ENCODE measurements around the gene MRO.

DNA sequence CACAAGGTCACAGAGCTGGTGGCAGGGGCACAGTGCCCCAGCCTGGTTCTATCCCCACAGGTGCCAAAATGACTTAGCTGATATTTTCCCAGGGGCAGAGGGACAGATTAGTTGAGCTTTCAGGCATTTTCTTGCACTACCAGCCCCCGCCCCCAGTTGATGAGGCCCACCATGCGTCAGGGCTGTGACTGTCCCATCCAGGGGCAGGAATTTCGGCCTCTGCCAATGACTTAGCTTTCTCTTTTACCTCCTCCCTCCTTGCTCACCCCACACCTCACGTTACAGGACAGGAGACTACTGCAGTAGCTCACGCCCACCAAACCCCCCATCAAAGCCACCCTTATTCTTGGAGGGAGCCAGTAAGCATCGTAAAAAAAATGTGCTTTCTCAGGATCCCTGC lies 31.5 kb downstream of the MRO start:
- TF ChIP-seq, protein P1, sequence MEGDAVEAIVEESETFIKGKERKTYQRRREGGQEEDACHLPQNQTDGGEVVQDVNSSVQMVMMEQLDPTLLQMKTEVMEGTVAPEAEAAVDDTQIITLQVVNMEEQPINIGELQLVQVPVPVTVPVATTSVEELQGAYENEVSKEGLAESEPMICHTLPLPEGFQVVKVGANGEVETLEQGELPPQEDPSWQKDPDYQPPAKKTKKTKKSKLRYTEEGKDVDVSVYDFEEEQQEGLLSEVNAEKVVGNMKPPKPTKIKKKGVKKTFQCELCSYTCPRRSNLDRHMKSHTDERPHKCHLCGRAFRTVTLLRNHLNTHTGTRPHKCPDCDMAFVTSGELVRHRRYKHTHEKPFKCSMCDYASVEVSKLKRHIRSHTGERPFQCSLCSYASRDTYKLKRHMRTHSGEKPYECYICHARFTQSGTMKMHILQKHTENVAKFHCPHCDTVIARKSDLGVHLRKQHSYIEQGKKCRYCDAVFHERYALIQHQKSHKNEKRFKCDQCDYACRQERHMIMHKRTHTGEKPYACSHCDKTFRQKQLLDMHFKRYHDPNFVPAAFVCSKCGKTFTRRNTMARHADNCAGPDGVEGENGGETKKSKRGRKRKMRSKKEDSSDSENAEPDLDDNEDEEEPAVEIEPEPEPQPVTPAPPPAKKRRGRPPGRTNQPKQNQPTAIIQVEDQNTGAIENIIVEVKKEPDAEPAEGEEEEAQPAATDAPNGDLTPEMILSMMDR (IDR thresholded peaks at IDR 0.05): no peak
- no peak for TF ChIP-seq EP300 (IDR thresholded peaks at IDR 0.05)
- TF ChIP-seq POLR2AphosphoS5 (IDR thresholded peaks at IDR 0.05): no peak
